MG63 (cell line): Measurements from ENCODE around the gene PRMT7. TPM values are rescaled to one million over a fixed set of nuclear protein-coding genes. Genes with fewer than 3 reads are reported as not detected.

Experiments
- DNase-seq: peaks from one replicate; pipeline ENCODE4 v3.0.0-alpha.2; 2020
- H3K27me3 ChIP-seq: fragments of 250-450 bp; sonication (Bioruptor Pico); 2 replicates; pipeline ENCODE4 v1.5.1; 2020; ENCODE audit warnings: mild to moderate bottlenecking, moderate library complexity
- H3K36me3 ChIP-seq: fragments of 250-450 bp; sonication (Bioruptor Pico); 2 replicates; pipeline ENCODE4 v1.5.1; 2020; ENCODE audit warnings: mild to moderate bottlenecking, moderate library complexity
- H3K4me3 ChIP-seq: fragments of 250-450 bp; sonication (Bioruptor Pico); 2 replicates; pipeline ENCODE4 v1.5.1; 2020; ENCODE audit warnings: mild to moderate bottlenecking, moderate library complexity
- H3K9me3 ChIP-seq: fragments of 250-450 bp; sonication (Bioruptor Pico); 2 replicates; pipeline ENCODE4 v1.5.1; 2020; ENCODE audit warnings: mild to moderate bottlenecking, moderate library complexity
- total RNA-seq: library from RNA; depleted of rRNA; stranded (reverse); fragments of >200 nt; shearing (Covaris generic); gene quantifications from 2 replicates; pipeline ENCODE4 v1.2.3, GENCODE V29; 2014; ENCODE audit warnings: low replicate concordance; rRNA removed

Gene PRMT7, protein sequence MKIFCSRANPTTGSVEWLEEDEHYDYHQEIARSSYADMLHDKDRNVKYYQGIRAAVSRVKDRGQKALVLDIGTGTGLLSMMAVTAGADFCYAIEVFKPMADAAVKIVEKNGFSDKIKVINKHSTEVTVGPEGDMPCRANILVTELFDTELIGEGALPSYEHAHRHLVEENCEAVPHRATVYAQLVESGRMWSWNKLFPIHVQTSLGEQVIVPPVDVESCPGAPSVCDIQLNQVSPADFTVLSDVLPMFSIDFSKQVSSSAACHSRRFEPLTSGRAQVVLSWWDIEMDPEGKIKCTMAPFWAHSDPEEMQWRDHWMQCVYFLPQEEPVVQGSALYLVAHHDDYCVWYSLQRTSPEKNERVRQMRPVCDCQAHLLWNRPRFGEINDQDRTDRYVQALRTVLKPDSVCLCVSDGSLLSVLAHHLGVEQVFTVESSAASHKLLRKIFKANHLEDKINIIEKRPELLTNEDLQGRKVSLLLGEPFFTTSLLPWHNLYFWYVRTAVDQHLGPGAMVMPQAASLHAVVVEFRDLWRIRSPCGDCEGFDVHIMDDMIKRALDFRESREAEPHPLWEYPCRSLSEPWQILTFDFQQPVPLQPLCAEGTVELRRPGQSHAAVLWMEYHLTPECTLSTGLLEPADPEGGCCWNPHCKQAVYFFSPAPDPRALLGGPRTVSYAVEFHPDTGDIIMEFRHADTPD
- total RNA-seq: 42.5 and 81.1 TPM in 2 replicates

- peak; percentile 88 for DNase-seq
- H3K9me3 ChIP-seq: no peaks in the 10 kb centered on the region
These were observed at the start of gene PRMT7, which contains the start of gene SLC7A6OS for GRCh38 chr16:68310774-68311511. PRMT7 (plus strand) TSS chr16:68311019; CDS start chr16:68315980, 4,961 bp downstream. SLC7A6OS (minus strand) TSS chr16:68310946; CDS start chr16:68310926, 20 bp downstream.

GRCh38 chr16:68263559-68264127, 47.2 kb upstream of the PRMT7 start:
- H3K36me3 ChIP-seq: no peaks in the 10 kb centered on the region; the same call in 1 of the 2 replicates
- peak overlapping the region; percentile 72 for H3K4me3 ChIP-seq
- H3K9me3 ChIP-seq: no peaks in the 10 kb centered on the region
- no peaks in the 10 kb centered on the region for H3K27me3 ChIP-seq
- DNase-seq: no peak

More at GRCh38 chr16:68310774-68311511, at the start of gene PRMT7, which contains the start of gene SLC7A6OS:
- Histone ChIP-seq H3K27me3 (no peaks in the 10 kb centered on the region), H3K36me3 (peaks cover 24% of the 10 kb centered on the region), H3K4me3 (peak within 1 kb of the TSS; percentile 72)

DNA sequence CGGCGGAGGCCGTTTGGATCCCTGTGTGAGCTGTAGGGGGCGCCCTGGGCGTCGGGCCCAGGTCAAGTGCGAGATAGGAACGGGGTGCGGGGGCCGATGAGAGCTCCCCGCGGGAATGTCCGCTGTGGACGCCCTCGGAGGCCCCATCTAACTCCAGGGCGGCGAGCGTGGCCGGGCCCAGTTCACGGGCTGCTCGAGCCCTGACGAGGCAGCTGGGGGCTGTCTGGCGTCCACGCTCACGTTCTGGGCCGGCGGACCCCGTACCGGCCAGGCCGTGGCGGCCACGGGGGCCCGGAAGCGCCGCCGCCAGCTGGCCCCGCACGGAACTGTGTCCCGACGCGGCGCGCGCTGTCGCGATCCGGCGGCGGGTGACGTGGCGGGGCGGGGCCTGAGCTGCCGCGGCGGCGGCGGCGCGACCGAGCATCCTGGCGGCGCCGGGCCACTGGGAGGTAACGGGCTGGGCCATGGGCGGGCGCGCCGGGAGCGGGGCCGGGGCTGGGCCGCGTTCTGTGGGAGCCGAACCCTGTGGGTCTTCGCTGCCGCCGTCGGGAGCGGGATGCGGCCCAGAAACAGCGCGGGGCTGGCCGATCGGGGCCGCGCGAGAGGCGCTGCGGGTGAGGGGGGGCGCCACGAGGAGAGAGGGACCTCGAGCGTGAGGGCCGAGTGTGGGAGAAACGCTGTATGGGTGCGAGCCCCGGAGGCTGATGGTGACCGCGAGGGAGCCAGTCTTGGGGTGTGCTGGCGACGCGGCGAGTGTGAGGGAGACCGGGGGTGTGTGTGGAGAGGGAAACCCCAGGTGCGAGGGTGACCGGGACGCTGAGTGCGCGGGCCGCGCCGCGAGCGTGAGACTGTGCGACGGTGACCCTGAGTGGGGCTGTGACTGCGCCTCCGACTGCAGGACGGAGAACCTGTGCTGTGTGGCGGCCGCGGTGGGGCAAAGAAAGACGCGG, 46.4 kb upstream of the PRMT7 start, which contains the start of gene SLC7A6:
Gene SLC7A6 (plus strand): TSS at position 399 of the 950 bp plus-strand sequence. CDS start 10,201 bp downstream, outside the sequence.
- Histone ChIP-seq H3K27me3 (no peaks in the 10 kb centered on the region), H3K9me3 (no peaks in the 10 kb centered on the region), H3K4me3 (peak within 1 kb of the TSS; percentile 72), H3K36me3 (no peaks in the 10 kb centered on the region; the same call in 1 of the 2 replicates)
- peak; percentile 69 for DNase-seq

DNA sequence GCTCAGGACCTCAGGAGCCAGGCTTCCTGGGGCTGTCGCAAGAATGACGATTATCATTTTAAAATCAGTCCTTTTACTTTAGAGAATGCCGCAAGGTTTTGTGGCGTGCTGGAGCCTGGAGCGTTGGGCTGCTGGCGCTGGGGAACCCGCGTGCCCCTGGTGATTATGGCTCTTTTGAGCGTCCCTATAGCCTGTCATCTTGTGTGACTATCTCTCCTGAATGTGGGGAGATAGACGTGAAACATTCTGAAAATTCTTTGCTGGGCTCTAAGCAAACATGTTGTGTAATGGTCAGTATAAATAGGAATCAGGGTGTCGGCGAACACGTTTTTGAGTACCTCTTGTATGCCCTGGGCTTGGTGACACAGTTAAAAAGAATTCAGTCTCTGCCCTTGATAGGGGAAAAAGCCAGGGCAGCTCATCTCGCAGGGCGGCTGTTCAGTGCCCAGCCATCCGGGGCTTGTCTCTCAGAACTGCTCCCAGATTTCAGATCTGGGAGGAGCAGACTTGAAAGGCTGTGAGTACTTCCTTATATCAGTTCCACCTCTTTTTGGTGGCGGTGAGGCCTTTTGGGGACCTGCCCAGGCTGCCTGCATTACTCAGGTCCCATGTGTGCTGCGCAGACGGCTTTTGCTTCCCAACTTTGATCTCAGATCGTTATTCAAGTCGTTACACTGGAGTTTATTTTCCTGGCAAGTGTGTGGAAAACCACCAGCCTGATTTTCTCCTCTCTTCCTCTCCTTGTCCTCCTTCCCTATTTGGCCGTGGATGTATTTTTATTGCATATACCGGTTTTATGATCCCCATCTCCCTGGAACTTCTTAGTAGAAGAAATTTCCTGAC, 45.5 kb upstream of the PRMT7 start:
- no peaks in the 10 kb centered on the region; the same call in 1 of the 2 replicates for H3K36me3 ChIP-seq
- H3K4me3 ChIP-seq: peak overlapping the region; percentile 72
- H3K9me3 ChIP-seq: no peaks in the 10 kb centered on the region
- H3K27me3 ChIP-seq: no peaks in the 10 kb centered on the region
- DNase-seq: peak; percentile 69

- no peak overlapping the region for H3K4me3 ChIP-seq
- no peak for DNase-seq
- no peaks in the 10 kb centered on the region for H3K9me3 ChIP-seq
- no peaks in the 10 kb centered on the region for H3K27me3 ChIP-seq
- no peaks in the 10 kb centered on the region; the same call in 1 of the 2 replicates for H3K36me3 ChIP-seq
These were observed 43.0 kb upstream of the PRMT7 start for GRCh38 chr16:68267612-68268405.

DNA sequence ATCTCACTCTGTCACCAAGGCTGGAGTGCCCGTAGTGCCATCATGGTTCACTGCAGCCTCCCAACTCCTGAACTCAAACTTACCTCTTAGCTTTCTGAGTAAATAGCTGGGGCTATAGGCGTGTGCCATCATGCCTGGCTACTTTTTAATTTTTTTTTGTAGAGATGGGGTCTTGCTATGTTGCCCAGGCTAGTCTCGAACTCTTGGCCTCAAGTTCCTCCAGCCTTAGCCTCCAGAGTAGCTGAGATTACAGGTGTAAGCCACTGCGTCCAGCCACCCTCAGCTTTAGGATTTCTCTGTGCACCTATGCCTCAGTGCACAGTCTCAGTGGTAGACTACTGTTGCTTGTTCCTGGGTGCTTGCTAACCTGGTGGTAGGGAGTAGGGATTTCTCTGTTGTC, 41.0 kb upstream of the PRMT7 start:
- no peaks in the 10 kb centered on the region for H3K9me3 ChIP-seq
- H3K4me3 ChIP-seq: no peak overlapping the region
- DNase-seq: no peak
- no peaks in the 10 kb centered on the region for H3K27me3 ChIP-seq
- H3K36me3 ChIP-seq: no peaks in the 10 kb centered on the region; the same call in 1 of the 2 replicates

- H3K36me3 ChIP-seq: no peaks in the 10 kb centered on the region; the same call in 1 of the 2 replicates
- no peak for DNase-seq
- no peak overlapping the region for H3K4me3 ChIP-seq
- H3K9me3 ChIP-seq: no peaks in the 10 kb centered on the region
- no peaks in the 10 kb centered on the region for H3K27me3 ChIP-seq
These were observed 40.5 kb upstream of the PRMT7 start for GRCh38 chr16:68270353-68270752.

- Histone ChIP-seq H3K4me3 (no peak overlapping the region), H3K36me3 (no peaks in the 10 kb centered on the region; the same call in 1 of the 2 replicates), H3K27me3 (no peaks in the 10 kb centered on the region), H3K9me3 (no peaks in the 10 kb centered on the region)
- DNase-seq: no peak
These were observed 38.2 kb upstream of the PRMT7 start for GRCh38 chr16:68272507-68273209.

- Histone ChIP-seq H3K4me3 (no peak overlapping the region), H3K9me3 (no peaks in the 10 kb centered on the region), H3K36me3 (no peaks in the 10 kb centered on the region; the same call in 1 of the 2 replicates), H3K27me3 (no peaks in the 10 kb centered on the region)
- DNase-seq: no peak
These were observed 37.4 kb upstream of the PRMT7 start for GRCh38 chr16:68273459-68273858.

GRCh38 chr16:68273896-68274295, 36.9 kb upstream of the PRMT7 start:
- Histone ChIP-seq H3K36me3 (no peaks in the 10 kb centered on the region; the same call in 1 of the 2 replicates), H3K9me3 (no peaks in the 10 kb centered on the region), H3K4me3 (no peak overlapping the region), H3K27me3 (no peaks in the 10 kb centered on the region)
- no peak for DNase-seq

DNA sequence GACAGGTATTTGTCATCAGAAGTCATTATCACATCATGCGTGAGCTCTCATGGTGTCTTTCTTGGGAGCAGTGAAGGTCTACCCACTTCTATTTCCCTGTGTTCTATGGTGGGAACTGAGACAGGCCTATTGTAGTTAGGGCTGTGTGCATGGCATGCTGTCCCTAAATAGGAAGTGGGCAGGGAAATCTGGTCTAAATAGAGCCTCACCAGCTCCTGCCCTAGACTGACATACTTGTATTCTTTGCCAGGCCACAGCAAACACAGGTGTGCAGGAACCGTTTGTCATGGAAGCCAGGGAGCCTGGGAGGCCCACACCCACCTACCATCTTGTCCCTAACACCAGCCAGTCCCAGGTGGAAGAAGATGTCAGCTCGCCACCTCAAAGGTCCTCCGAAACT, 36.4 kb upstream of the PRMT7 start:
- no peaks in the 10 kb centered on the region; the same call in 1 of the 2 replicates for H3K36me3 ChIP-seq
- no peak overlapping the region for H3K4me3 ChIP-seq
- H3K9me3 ChIP-seq: no peaks in the 10 kb centered on the region
- DNase-seq: no peak
- H3K27me3 ChIP-seq: no peaks in the 10 kb centered on the region

- Histone ChIP-seq H3K9me3 (no peaks in the 10 kb centered on the region), H3K36me3 (no peaks in the 10 kb centered on the region; the same call in 1 of the 2 replicates), H3K27me3 (no peaks in the 10 kb centered on the region), H3K4me3 (no peak overlapping the region)
- DNase-seq: no peak
These were observed 35.1 kb upstream of the PRMT7 start for GRCh38 chr16:68275611-68276191.

GRCh38 chr16:68276223-68276622, 34.6 kb upstream of the PRMT7 start:
- Histone ChIP-seq H3K9me3 (no peaks in the 10 kb centered on the region), H3K36me3 (no peaks in the 10 kb centered on the region; the same call in 1 of the 2 replicates), H3K27me3 (no peaks in the 10 kb centered on the region), H3K4me3 (no peak overlapping the region)
- DNase-seq: no peak
